Posterior cingulate gyrus (tissue), 11 donors: Measurements from ENCODE around the gene TMEM63A.
"Not testable (repeated sequence)": the region's sequence is repeated elsewhere in the genome, so short reads cannot be mapped to it uniquely, and the experiment has no call there.

Source experiments
- DNase-seq, 10 donors: peaks; one replicate each; pipeline versions ENCODE4 v3.0.0 to v3.0.0-alpha.2; 2020 to 2021; ENCODE audit warnings: mixed read lengths in 3 of 10
- intact Hi-C: fragments of 100-400 bp; cut with DNase I; formaldehyde crosslinking; loops from one replicate; pipeline ENCODE4 v1.15.1; 2023

TMEM63A gene

GRCh38 chr1:225813214-225813964, 68.8 kb downstream of the TMEM63A start:
- intact Hi-C loops, result loop anchor here (5.0 kb wide), 1 partner anchor 34 kb away; no protein-coding TSS in a partner anchor
- DNase-seq, result no peak

- intact Hi-C loops, result loop anchor here (5.0 kb wide), 1 partner anchor 35 kb away; no protein-coding TSS in a partner anchor
- DNase-seq, result no peak
Observed at GRCh38 chr1:225812488-225813213, 69.5 kb downstream of the TMEM63A start.

- DNase-seq, result no peak
- intact Hi-C loops, result loop anchor here (2.0 to 5.0 kb wide), 3 partner anchors 33 to 71 kb away; partner anchors contain the start of gene TMEM63A
Observed at GRCh38 chr1:225811622-225812487, 70.3 kb downstream of the TMEM63A start.

- intact Hi-C loops, result loop anchor here (2.0 to 5.0 kb wide), 3 partner anchors 32 to 72 kb away; partner anchors contain the start of gene TMEM63A
- not testable (repeated sequence) for DNase-seq
Observed at GRCh38 chr1:225810579-225811538, 71.3 kb downstream of the TMEM63A start.

GRCh38 chr1:225809842-225810578, 72.2 kb downstream of the TMEM63A start, which contains the start of gene EPHX1:
TSS of gene EPHX1 (plus strand) at chr1:225810124. CDS start at chr1:225828730, 18,606 bp downstream.
- peak; percentile 74 to 98 (median 87) for DNase-seq
- intact Hi-C loops, result loop anchor here (2.0 to 5.0 kb wide), 3 partner anchors 31 to 73 kb away; partner anchors contain the start of gene TMEM63A

- intact Hi-C loops, result no loop called here
- no peak for DNase-seq
Observed at GRCh38 chr1:225808136-225808535, 74.0 kb downstream of the TMEM63A start.

GRCh38 chr1:225806736-225807135, 75.4 kb downstream of the TMEM63A start:
- DNase-seq, intact Hi-C loops: not testable (repeated sequence)

GRCh38 chr1:225806249-225806648, 75.9 kb downstream of the TMEM63A start:
- intact Hi-C loops, result no loop called here
- no peak for DNase-seq

- DNase-seq, intact Hi-C loops: not testable (repeated sequence)
Observed at GRCh38 chr1:225801146-225801545, 81.0 kb downstream of the TMEM63A start.

- DNase-seq, intact Hi-C loops: not testable (repeated sequence)
Observed at GRCh38 chr1:225796097-225796496, 86.1 kb downstream of the TMEM63A start.
